ENCODE measurements around the gene BRD3.

The BRD3 gene

GRCh38 chr9:133987946-133988665, 79.7 kb downstream of the BRD3 start:
- Histone ChIP-seq H3K4me1 (ENCODE audit: control insufficient read depth, insufficient read depth, low read length, poor library complexity, severe bottlenecking) (peaks cover 14% of the 10 kb centered on the region), H3K27ac (ENCODE audit: low read depth, low read length, severe bottlenecking) (no peak overlapping the region), H3K36me3 (ENCODE audit: control insufficient read depth, insufficient read depth, low read length) (peaks cover 11% of the 10 kb centered on the region), H3K9me3 (ENCODE audit: control insufficient read depth, low read length) (no peaks in the 10 kb centered on the region), H3K4me3 (ENCODE audit: extremely low read depth, insufficient read depth, low read length, poor library complexity, severe bottlenecking) (no peak overlapping the region)
- WGBS, 2 experiments (ENCODE audit: insufficient coverage in 2 of 2), result 83 to 94% methylated on average over 1 to 11 of the region's 16 CpGs

GRCh38 chr9:133987446-133987788, 80.4 kb downstream of the BRD3 start:
- Histone ChIP-seq H3K27ac (ENCODE audit: low read depth, low read length, severe bottlenecking) (no peak overlapping the region), H3K4me3 (ENCODE audit: extremely low read depth, insufficient read depth, low read length, poor library complexity, severe bottlenecking) (no peak overlapping the region), H3K36me3 (ENCODE audit: control insufficient read depth, insufficient read depth, low read length) (peaks cover 11% of the 10 kb centered on the region), H3K4me1 (ENCODE audit: control insufficient read depth, insufficient read depth, low read length, poor library complexity, severe bottlenecking) (peaks cover 13% of the 10 kb centered on the region), H3K9me3 (ENCODE audit: control insufficient read depth, low read length) (no peaks in the 10 kb centered on the region)
- 91 to 98% methylated on average over 13 to 14 of the region's 14 CpGs for WGBS, 2 experiments (ENCODE audit: insufficient coverage in 2 of 2)

GRCh38 chr9:133986774-133987445, 80.9 kb downstream of the BRD3 start:
- H3K9me3 ChIP-seq (ENCODE audit: control insufficient read depth, low read length), result no peaks in the 10 kb centered on the region
- no peak overlapping the region for H3K4me3 ChIP-seq (ENCODE audit: extremely low read depth, insufficient read depth, low read length, poor library complexity, severe bottlenecking)
- H3K4me1 ChIP-seq (ENCODE audit: control insufficient read depth, insufficient read depth, low read length, poor library complexity, severe bottlenecking), result peaks cover 17% of the 10 kb centered on the region
- WGBS, 2 experiments (ENCODE audit: insufficient coverage in 2 of 2), result 88 to 92% methylated on average over 4 to 9 of the region's 13 CpGs
- peaks cover 11% of the 10 kb centered on the region for H3K36me3 ChIP-seq (ENCODE audit: control insufficient read depth, insufficient read depth, low read length)
- no peak overlapping the region for H3K27ac ChIP-seq (ENCODE audit: low read depth, low read length, severe bottlenecking)

GRCh38 chr9:133986061-133986460, 81.8 kb downstream of the BRD3 start:
- Histone ChIP-seq H3K27ac (ENCODE audit: low read depth, low read length, severe bottlenecking) (no peak overlapping the region), H3K9me3 (ENCODE audit: control insufficient read depth, low read length) (no peaks in the 10 kb centered on the region), H3K4me1 (ENCODE audit: control insufficient read depth, insufficient read depth, low read length, poor library complexity, severe bottlenecking) (peaks cover 17% of the 10 kb centered on the region), H3K4me3 (ENCODE audit: extremely low read depth, insufficient read depth, low read length, poor library complexity, severe bottlenecking) (no peak overlapping the region), H3K36me3 (ENCODE audit: control insufficient read depth, insufficient read depth, low read length) (peaks cover 11% of the 10 kb centered on the region)
- 60 to 79% methylated on average over 6 of the region's 6 CpGs for WGBS, 2 experiments (ENCODE audit: insufficient coverage in 2 of 2)

GRCh38 chr9:133982971-133983720, 84.7 kb downstream of the BRD3 start:
- H3K4me1 ChIP-seq (ENCODE audit: control insufficient read depth, insufficient read depth, low read length, poor library complexity, severe bottlenecking), result peaks cover 18% of the 10 kb centered on the region
- 91 to 96% methylated on average over 23 of the region's 25 CpGs for WGBS, 2 experiments (ENCODE audit: insufficient coverage in 2 of 2)

GRCh38 chr9:133981958-133982681, 85.7 kb downstream of the BRD3 start:
- 95 to 96% methylated on average over 28 of the region's 28 CpGs for WGBS, 2 experiments (ENCODE audit: insufficient coverage in 2 of 2)

More at GRCh38 chr9:133982971-133983720, 84.7 kb downstream of the BRD3 start:
- no peak overlapping the region for H3K4me3 ChIP-seq (ENCODE audit: extremely low read depth, insufficient read depth, low read length, poor library complexity, severe bottlenecking)
- peaks cover 11% of the 10 kb centered on the region for H3K36me3 ChIP-seq (ENCODE audit: control insufficient read depth, insufficient read depth, low read length)
- H3K27ac ChIP-seq (ENCODE audit: low read depth, low read length, severe bottlenecking), result no peak overlapping the region
- H3K9me3 ChIP-seq (ENCODE audit: control insufficient read depth, low read length), result no peaks in the 10 kb centered on the region

GRCh38 chr9:133981589-133981957, 86.3 kb downstream of the BRD3 start:
- H3K36me3 ChIP-seq (ENCODE audit: control insufficient read depth, insufficient read depth, low read length), result peaks cover 19% of the 10 kb centered on the region
- no peak overlapping the region for H3K27ac ChIP-seq (ENCODE audit: low read depth, low read length, severe bottlenecking)
- 94 to 97% methylated on average over 14 of the region's 14 CpGs for WGBS, 2 experiments (ENCODE audit: insufficient coverage in 2 of 2)
- H3K4me1 ChIP-seq (ENCODE audit: control insufficient read depth, insufficient read depth, low read length, poor library complexity, severe bottlenecking), result peaks cover 24% of the 10 kb centered on the region
- H3K9me3 ChIP-seq (ENCODE audit: control insufficient read depth, low read length), result no peaks in the 10 kb centered on the region
- H3K4me3 ChIP-seq (ENCODE audit: extremely low read depth, insufficient read depth, low read length, poor library complexity, severe bottlenecking), result no peak overlapping the region

More at GRCh38 chr9:133981958-133982681, 85.7 kb downstream of the BRD3 start:
- H3K4me1 ChIP-seq (ENCODE audit: control insufficient read depth, insufficient read depth, low read length, poor library complexity, severe bottlenecking), result peaks cover 20% of the 10 kb centered on the region
- H3K27ac ChIP-seq (ENCODE audit: low read depth, low read length, severe bottlenecking), result no peak overlapping the region
- no peaks in the 10 kb centered on the region for H3K9me3 ChIP-seq (ENCODE audit: control insufficient read depth, low read length)
- peaks cover 19% of the 10 kb centered on the region for H3K36me3 ChIP-seq (ENCODE audit: control insufficient read depth, insufficient read depth, low read length)
- no peak overlapping the region for H3K4me3 ChIP-seq (ENCODE audit: extremely low read depth, insufficient read depth, low read length, poor library complexity, severe bottlenecking)

GRCh38 chr9:133980864-133981588, 86.8 kb downstream of the BRD3 start:
- Histone ChIP-seq H3K9me3 (ENCODE audit: control insufficient read depth, low read length) (no peaks in the 10 kb centered on the region), H3K4me1 (ENCODE audit: control insufficient read depth, insufficient read depth, low read length, poor library complexity, severe bottlenecking) (peaks cover 24% of the 10 kb centered on the region), H3K27ac (ENCODE audit: low read depth, low read length, severe bottlenecking) (no peak overlapping the region), H3K36me3 (ENCODE audit: control insufficient read depth, insufficient read depth, low read length) (peaks cover 19% of the 10 kb centered on the region), H3K4me3 (ENCODE audit: extremely low read depth, insufficient read depth, low read length, poor library complexity, severe bottlenecking) (no peak overlapping the region)
- 96 to 98% methylated on average over 18 to 22 of the region's 25 CpGs for WGBS, 2 experiments (ENCODE audit: insufficient coverage in 2 of 2)

Measured in mesodermal cell (in vitro differentiated cells).